ENCODE results near the gene KCNJ1. TPM values are rescaled to one million over a fixed set of nuclear protein-coding genes. Genes with fewer than 3 reads are reported as not detected.

Gene KCNJ1
- total RNA-seq, 2 experiments from 2014 or later: not detected

DNA sequence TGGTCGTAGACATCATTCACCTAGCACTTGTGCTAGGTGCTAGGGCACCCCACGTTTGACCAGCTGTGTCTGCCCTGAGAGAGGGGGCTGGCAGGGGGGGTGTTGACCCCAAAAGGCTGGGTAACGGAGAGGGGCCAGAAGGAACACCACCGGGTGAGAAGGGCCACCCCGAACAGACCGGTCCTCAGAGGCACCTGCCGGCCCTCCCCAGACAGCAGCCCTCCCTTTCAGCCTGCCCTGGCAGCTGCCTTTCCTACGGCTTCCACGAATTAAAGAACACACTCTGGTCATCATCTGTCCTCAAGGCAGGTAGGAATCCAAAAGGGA is 23.1 kb upstream of the KCNJ1 start:
- ChIA-PET CTCF (interaction anchor here (4.2 to 5.9 kb wide), 2 partner anchors 16 to 66 kb away, joined by 33 to 34 read pairs; no protein-coding TSS in a partner anchor), POLR2A (interaction anchor here (0.7 kb wide), 1 partner anchor 18 kb away, joined by 3 read pairs; no protein-coding TSS in a partner anchor)
- Mint-ChIP-seq H3K27ac (no peak overlapping the region), H3K9me3 (no peaks in the 10 kb centered on the region), H3K4me1 (ENCODE audit: low read depth) (peaks cover 6% of the 10 kb centered on the region), H3K27me3 (peaks cover 58% of the 10 kb centered on the region), H3K4me3 (no peak overlapping the region), H3K36me3 (ENCODE audit: low read depth) (no peaks in the 10 kb centered on the region)
- ATAC-seq (no peak), DNase-seq (no peak)
- TF ChIP-seq, protein P1, sequence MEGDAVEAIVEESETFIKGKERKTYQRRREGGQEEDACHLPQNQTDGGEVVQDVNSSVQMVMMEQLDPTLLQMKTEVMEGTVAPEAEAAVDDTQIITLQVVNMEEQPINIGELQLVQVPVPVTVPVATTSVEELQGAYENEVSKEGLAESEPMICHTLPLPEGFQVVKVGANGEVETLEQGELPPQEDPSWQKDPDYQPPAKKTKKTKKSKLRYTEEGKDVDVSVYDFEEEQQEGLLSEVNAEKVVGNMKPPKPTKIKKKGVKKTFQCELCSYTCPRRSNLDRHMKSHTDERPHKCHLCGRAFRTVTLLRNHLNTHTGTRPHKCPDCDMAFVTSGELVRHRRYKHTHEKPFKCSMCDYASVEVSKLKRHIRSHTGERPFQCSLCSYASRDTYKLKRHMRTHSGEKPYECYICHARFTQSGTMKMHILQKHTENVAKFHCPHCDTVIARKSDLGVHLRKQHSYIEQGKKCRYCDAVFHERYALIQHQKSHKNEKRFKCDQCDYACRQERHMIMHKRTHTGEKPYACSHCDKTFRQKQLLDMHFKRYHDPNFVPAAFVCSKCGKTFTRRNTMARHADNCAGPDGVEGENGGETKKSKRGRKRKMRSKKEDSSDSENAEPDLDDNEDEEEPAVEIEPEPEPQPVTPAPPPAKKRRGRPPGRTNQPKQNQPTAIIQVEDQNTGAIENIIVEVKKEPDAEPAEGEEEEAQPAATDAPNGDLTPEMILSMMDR (IDR thresholded peaks at IDR 0.05): no peak
- intact Hi-C loops (cut with micrococcal nuclease): no loop called here

DNA sequence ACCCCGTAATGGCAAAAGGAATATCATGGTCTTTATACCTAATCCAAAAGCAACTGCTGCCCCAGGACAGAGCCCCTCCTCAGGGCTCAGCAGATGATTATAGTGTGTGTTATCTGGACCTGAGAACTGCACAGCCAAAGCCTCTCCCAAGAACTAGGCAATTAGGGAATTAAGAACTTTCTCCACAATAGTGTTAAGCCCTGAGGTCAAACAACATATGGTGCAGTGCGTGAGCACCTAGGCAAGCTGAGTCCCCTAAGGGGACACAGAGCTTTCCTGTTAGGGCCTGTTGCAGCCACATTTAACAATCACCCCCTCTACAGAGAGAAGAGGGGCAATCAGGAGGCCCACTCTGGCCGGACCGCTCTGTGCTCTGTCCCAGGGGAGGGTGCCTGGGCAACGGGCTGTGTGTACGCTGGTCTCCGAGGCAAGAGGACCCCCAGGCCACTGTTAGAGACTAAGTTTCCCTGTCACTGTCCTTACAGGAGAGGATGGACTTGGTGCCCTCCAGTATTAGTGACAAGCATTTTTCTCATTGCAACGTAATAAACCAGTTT is 22.6 kb upstream of the KCNJ1 start:
- Mint-ChIP-seq H3K9me3 (no peaks in the 10 kb centered on the region), H3K27me3 (peaks cover 58% of the 10 kb centered on the region), H3K36me3 (ENCODE audit: low read depth) (no peaks in the 10 kb centered on the region), H3K27ac (no peak overlapping the region), H3K4me3 (no peak overlapping the region), H3K4me1 (ENCODE audit: low read depth) (peaks cover 6% of the 10 kb centered on the region)
- DNase-seq (no peak), ATAC-seq (no peak)
- CTCF ChIA-PET: interaction anchor here (4.2 to 5.9 kb wide), 2 partner anchors 16 to 66 kb away, joined by 33 to 34 read pairs; no protein-coding TSS in a partner anchor
- intact Hi-C loops (cut with micrococcal nuclease): no loop called here
- POLR2A ChIA-PET: no interaction called here
- TF ChIP-seq, protein P1 (IDR thresholded peaks at IDR 0.05): no peak

DNA sequence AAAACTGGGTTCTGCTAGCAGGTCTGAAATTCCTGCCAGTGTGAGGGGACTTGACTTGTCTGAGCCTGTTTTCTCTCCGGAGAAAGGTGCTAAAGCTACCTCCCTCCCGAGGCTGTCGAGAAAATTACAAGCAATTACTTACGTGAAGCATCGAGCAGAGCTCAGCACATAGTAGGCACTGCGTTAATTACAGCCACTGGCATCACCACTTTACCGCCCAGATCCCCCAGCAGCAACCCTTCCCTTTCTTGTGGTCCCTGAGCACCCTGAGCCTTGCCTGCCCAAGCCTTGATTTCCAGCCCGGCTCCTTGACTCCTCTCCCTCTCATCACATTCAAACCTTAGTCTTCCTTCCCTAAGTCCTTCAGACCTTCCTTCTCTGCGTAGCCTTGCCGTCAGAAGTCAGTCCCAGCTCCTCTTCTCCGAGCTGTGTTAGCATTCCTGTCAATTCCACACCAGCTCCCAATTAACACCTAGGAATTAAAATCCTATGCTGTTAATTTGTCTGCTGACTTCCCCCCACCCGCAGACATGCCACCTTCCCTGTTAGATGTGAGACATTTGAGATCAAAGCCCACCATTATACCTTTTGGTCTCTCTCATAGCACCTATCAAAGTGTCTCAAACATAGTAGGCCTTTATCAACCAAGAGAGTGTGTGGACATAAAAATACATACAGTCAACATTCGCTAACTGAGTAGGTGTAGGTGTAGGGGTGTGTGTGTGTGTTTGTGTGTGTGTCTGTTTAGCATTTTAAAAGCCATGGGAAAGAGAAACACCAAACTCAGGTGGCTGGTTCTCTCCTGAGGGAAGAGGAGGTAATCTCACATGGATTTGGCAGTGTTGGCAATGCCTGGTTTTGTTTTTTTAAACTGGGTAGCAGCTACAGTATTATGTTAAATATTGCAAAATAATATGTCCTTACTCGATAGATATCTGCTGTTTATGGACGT is 21.2 kb upstream of the KCNJ1 start:
- peaks cover 54% of the 10 kb centered on the region for H3K27me3 Mint-ChIP-seq
- intact Hi-C loops (cut with micrococcal nuclease): no loop called here
- ChIA-PET POLR2A (interaction anchor here (1.1 kb wide), 1 partner anchor 56 kb away, joined by 3 read pairs; no protein-coding TSS in a partner anchor), CTCF (interaction anchor here (0.9 to 6.3 kb wide), 3 partner anchors 17 to 71 kb away, joined by 3 to 283 read pairs (median 33); no protein-coding TSS in a partner anchor)
- TF ChIP-seq, protein P1 (IDR thresholded peaks at IDR 0.05): no peak
- peaks cover 6% of the 10 kb centered on the region for H3K4me1 Mint-ChIP-seq (ENCODE audit: low read depth)
- H3K36me3 Mint-ChIP-seq (ENCODE audit: low read depth): no peaks in the 10 kb centered on the region
- H3K27ac Mint-ChIP-seq: no peak overlapping the region
- ATAC-seq: no peak
- DNase-seq: no peak
- H3K4me3 Mint-ChIP-seq: no peak overlapping the region
- no peaks in the 10 kb centered on the region for H3K9me3 Mint-ChIP-seq

DNA sequence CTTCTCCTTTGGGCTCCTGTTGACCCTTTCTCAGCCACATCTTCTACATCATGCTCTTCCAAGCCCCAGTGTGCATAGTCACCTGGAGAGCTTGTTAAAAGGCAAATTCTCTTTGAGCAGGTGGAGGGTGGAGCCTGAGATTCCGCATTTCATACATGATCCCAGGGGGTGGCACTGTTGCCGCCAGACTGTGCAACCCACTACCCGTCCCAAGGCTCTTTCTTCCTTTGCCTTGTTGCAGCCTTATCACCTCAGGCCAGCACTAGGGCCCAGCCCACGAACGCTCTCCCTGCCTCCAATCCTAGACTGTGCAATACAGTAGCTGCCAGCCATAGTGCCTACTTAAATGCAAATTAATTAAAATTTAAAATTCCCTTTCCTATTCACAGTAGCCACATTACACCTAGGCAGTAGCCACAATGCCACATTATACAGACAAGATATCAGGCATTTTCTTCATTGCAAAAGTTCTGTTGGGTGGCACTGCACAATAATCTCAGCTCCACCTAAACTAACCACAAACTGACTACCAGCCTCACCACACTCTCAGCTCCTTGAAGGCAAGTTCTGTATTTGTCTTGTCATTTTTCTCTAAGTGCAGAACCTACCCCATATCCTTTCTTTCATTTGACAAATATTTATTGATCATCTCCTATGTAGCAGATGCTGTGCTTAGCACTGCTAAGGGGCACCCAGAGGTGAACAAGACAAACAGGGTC is 19.5 kb upstream of the KCNJ1 start:
- H3K9me3 Mint-ChIP-seq: no peaks in the 10 kb centered on the region
- H3K4me1 Mint-ChIP-seq (ENCODE audit: low read depth): peaks cover 6% of the 10 kb centered on the region
- peak; percentile 50 for ATAC-seq
- ChIA-PET CTCF (interaction anchor here (0.6 to 6.3 kb wide), 11 partner anchors 12 to 258 kb away, joined by 3 to 283 read pairs (median 15); no protein-coding TSS in a partner anchor), POLR2A (interaction anchor here (0.6 kb wide), 2 partner anchors 71 to 656 kb away, joined by 3 read pairs; no protein-coding TSS in a partner anchor)
- DNase-seq: peak; percentile 37
- TF ChIP-seq, protein P1 (IDR thresholded peaks at IDR 0.05): no peak
- intact Hi-C loops (cut with micrococcal nuclease): loop anchor here (1.0 kb wide), 1 partner anchor 70 kb away; no protein-coding TSS in a partner anchor
- peaks cover 57% of the 10 kb centered on the region for H3K27me3 Mint-ChIP-seq
- H3K27ac Mint-ChIP-seq: no peak overlapping the region
- no peaks in the 10 kb centered on the region for H3K36me3 Mint-ChIP-seq (ENCODE audit: low read depth)
- no peak overlapping the region for H3K4me3 Mint-ChIP-seq
